K562 (cell line): Measurements from ENCODE around the gene ME3. TPM values are rescaled to one million over a fixed set of nuclear protein-coding genes. Genes with fewer than 3 reads are reported as not detected.

Source experiments
- ATAC-seq: fragments of 200-7000 bp; cut with Tn5 transposase; 3 replicates; pipeline ENCODE4 v1.9.1; 2020; ENCODE audit warnings: moderate library complexity
- BruUV-seq: library from RNA; stranded (reverse); fragments of 400-500 nt; replicated peaks from 2 replicates; lab custom pipeline; 2021; lab: Mats Ljungman, UMichigan
- CTCF ChIA-PET: fragments of 300-600 bp; formaldehyde crosslinking; extraction: SDS; loops from one replicate; lab custom pipeline; 2021; ENCODE audit warnings: low intra/inter-chr PET ratio; lab: Yijun Ruan, JAX
- POLR2A ChIA-PET: fragments of 300-600, 350-650 bp; sonication (Branson Sonifier 250); formaldehyde crosslinking; extraction: SDS; loops from one replicate; lab custom pipeline; 2021; ENCODE audit warnings: antibody characterized with exemption, inconsistent platforms; lab: Yijun Ruan, JAX
- DNase-seq, 4 experiments: peaks; one replicate each; pipeline versions ENCODE4 v3.0.0 to v3.0.0-alpha.2; 2011 to 2018; ENCODE audit warnings: low spot score in 3 of 4, mixed read lengths in 3 of 4; ENCODE audit errors: extremely low read depth in 1 of 4
- FAIRE-seq: peaks from 2 replicates; lab custom pipeline; 2011; peaks lifted over from hg19 to GRCh38; lab: Jason Lieb, UNC
- H2AFZ ChIP-seq: 2 replicates; pipeline ENCODE4 v1.6.0; 2011; ENCODE audit warnings: low read depth, low read length, control low read depth, inconsistent platforms
- H3K27ac ChIP-seq: fragments of 200-600 bp; 3 replicates; pipeline ENCODE4 v1.8.0; 2011; ENCODE audit warnings: low read depth, mild to moderate bottlenecking, control low read depth, inconsistent platforms, low read length, moderate library complexity, mixed read lengths; ENCODE audit errors: extremely low read depth
- H3K27me3 ChIP-seq, 2 experiments: fragments of 300-600 bp in 1 of 2; 2 replicates in 1 of 2; 3 replicates in 1 of 2; pipeline versions ENCODE4 v1.6.0 to v1.8.0; 2011; ENCODE audit warnings: inconsistent platforms in 2 of 2, low read length in 2 of 2, mild to moderate bottlenecking in 1 of 2, mixed read lengths in 1 of 2, moderate library complexity in 1 of 2; ENCODE audit not compliant: control insufficient read depth in 2 of 2, insufficient read depth in 2 of 2
- H3K36me3 ChIP-seq: fragments of 300-600 bp; 3 replicates; pipeline ENCODE4 v1.8.0; 2011; ENCODE audit warnings: mild to moderate bottlenecking, low read length, inconsistent platforms; ENCODE audit not compliant: control insufficient read depth, insufficient read depth
- H3K4me1 ChIP-seq, 2 experiments: fragments of 200-600 bp in 1 of 2; replicated peaks in 1 of 2; 2 replicates in 1 of 2; 3 replicates in 1 of 2; pipeline versions ENCODE4 v1.5.1 to v1.8.0; 2011; ENCODE audit warnings: inconsistent platforms in 2 of 2, low read length in 2 of 2, mild to moderate bottlenecking in 1 of 2, mixed read lengths in 1 of 2, moderate library complexity in 1 of 2; ENCODE audit not compliant: control insufficient read depth in 2 of 2, insufficient read depth in 2 of 2
- H3K4me2 ChIP-seq: 2 replicates; pipeline ENCODE4 v1.6.1; 2011; ENCODE audit warnings: low read length, control low read depth, inconsistent platforms, mixed read lengths; ENCODE audit not compliant: insufficient read depth
- H3K4me3 ChIP-seq: fragments of 200-600 bp; sonication (generic), shearing (Covaris generic); 2 replicates; pipeline ENCODE4 v1.5.1; 2016; ENCODE audit warnings: control low read depth, inconsistent platforms
- H3K79me2 ChIP-seq: fragments of 200-600 bp; 3 replicates; pipeline ENCODE4 v1.8.0; 2011; ENCODE audit warnings: low read length, inconsistent platforms; ENCODE audit not compliant: control insufficient read depth, insufficient read depth
- H3K9ac ChIP-seq, 2 experiments: 2 replicates each; pipeline versions ENCODE4 v1.6.0 to v1.6.1; 2011; ENCODE audit warnings: low read depth in 2 of 2, low read length in 2 of 2, control low read depth in 1 of 2, inconsistent platforms in 1 of 2, mild to moderate bottlenecking in 1 of 2, mixed read lengths in 1 of 2; ENCODE audit not compliant: insufficient read depth in 1 of 2
- H3K9me1 ChIP-seq: one replicate; pipeline ENCODE4 v1.6.0; 2011; ENCODE audit warnings: inconsistent platforms, mild to moderate bottlenecking, low read length, moderate library complexity; ENCODE audit not compliant: control insufficient read depth, insufficient read depth
- H3K9me3 ChIP-seq: replicated peaks from 2 replicates; pipeline ENCODE4 v1.5.1; 2011; ENCODE audit warnings: low read depth, low read length, inconsistent platforms; ENCODE audit not compliant: control insufficient read depth, insufficient read depth
- H4K20me1 ChIP-seq: replicated peaks from 2 replicates; pipeline ENCODE4 v1.6.1; 2011; ENCODE audit warnings: low read length, inconsistent platforms, mixed read lengths; ENCODE audit not compliant: control insufficient read depth, insufficient read depth
- BRCA1 ChIP-seq, 2 experiments: fragments of 450-650 bp in 1 of 2; sonication (generic) in 1 of 2; formaldehyde crosslinking in 1 of 2; IDR thresholded peaks; 2 replicates each; pipeline versions ENCODE4 v1.5.0 to v1.6.1; 2017 to 2020; ENCODE audit warnings: mild to moderate bottlenecking in 1 of 2, missing genetic modification reagents in 1 of 2
- CHD7 ChIP-seq: fragments of 200-600 bp; sonication (generic); IDR thresholded peaks from one replicate; pipeline ENCODE4 v1.6.1; 2012; ENCODE audit warnings: mild to moderate bottlenecking, low read depth, low read length, inconsistent platforms
- ELF2 ChIP-seq: fragments of 250-450 bp; sonication (Bioruptor Pico); IDR thresholded peaks from 2 replicates; pipeline ENCODE4 v1.5.0; 2021; ENCODE audit warnings: mild to moderate bottlenecking
- POLR2AphosphoS5 ChIP-seq: IDR thresholded peaks from 2 replicates; pipeline ENCODE4 v1.6.1; 2011; ENCODE audit warnings: mild to moderate bottlenecking, low read depth, low read length, moderate library complexity; ENCODE audit not compliant: control insufficient read depth, insufficient read depth
- SIRT6 ChIP-seq: IDR thresholded peaks from one replicate; pipeline ENCODE4 v1.6.1; 2012; ENCODE audit warnings: low read depth, mild to moderate bottlenecking, control low read depth, inconsistent platforms, low read length, moderate library complexity
- WGBS: fragments of 100-300 bp; shearing (Covaris generic); methylation state at CpG from one replicate; pipeline ENCODE4 v1.1.6; 2016; ENCODE audit warnings: low coverage, mixed read lengths; ENCODE audit not compliant: insufficient coverage; ENCODE audit errors: missing lambda C conversion rate; 5-methylcytosine and 5-hydroxymethylcytosine counted together
- in situ Hi-C: fragments of 300-500 bp; cut with MboI; formaldehyde crosslinking; loops from 4 replicates; pipeline ENCODE4 v1.15.0; 2018; ENCODE audit warnings: inconsistent platforms, mixed read lengths
- intact Hi-C: fragments of 100-400 bp; cut with micrococcal nuclease; formaldehyde crosslinking; loops from 2 replicates; pipeline ENCODE4 v1.14.2; 2022
- polyA plus RNA-seq, 8 experiments: library from polyadenylated mRNA; depleted of rRNA in 4 of 8; stranded (reverse) in 5 of 8; unstranded in 3 of 8; fragments of >200 nt; fragmentation: Nextera tagmentation in 2 of 8; fragmentation: Illumina TruSeq in 1 of 8; extraction: Ambion mirVana in 2 of 8; extraction: Trizol in 1 of 8; gene quantifications; 2 replicates each; pipeline versions ENCODE4 v1.2.1 to v1.2.3, GENCODE V29; 2011 to 2014; ENCODE audit warnings: inconsistent platforms in 1 of 8, missing spikeins in 1 of 8
- total RNA-seq, 7 experiments: library from RNA; depleted of rRNA in 6 of 7; stranded (reverse); fragments of >200 nt in 6 of 7; fragmentation: Illumina TruSeq in 2 of 7; extraction: Trizol in 2 of 7; gene quantifications; 2 replicates each; pipeline versions ENCODE4 v1.2.1 to v1.2.3, GENCODE V29; 2011 to 2021; ENCODE audit warnings: low replicate concordance in 1 of 7
- TF ChIP-seq, protein P1 (sequence below): fragments of 450-650 bp; IDR thresholded peaks from 2 replicates; pipeline ENCODE4 v1.6.1; 2016; ENCODE audit warnings: missing biosample characterization, missing genetic modification characterization

The ME3 gene
- total and polyA plus RNA-seq, 9 of the 15 experiments (the other 6 are each of a cell fraction or from before 2014, with no cell fraction given): not detected

GRCh38 chr11:86469491-86470388 is 202.7 kb downstream of the ME3 start:
- DNase-seq: no peak
- ChIA-PET CTCF (no interaction called here), POLR2A (interaction anchor here (0.6 to 1.1 kb wide), 2 partner anchors 15 to 342 kb away, joined by 3 to 4 read pairs; no protein-coding TSS in a partner anchor)
- Histone ChIP-seq H3K4me2 (no peak overlapping the region), H3K9ac (no peak overlapping the region; a peak in 1 of 4 replicates), H3K4me1 (peaks cover 0 to 5% of the 10 kb centered on the region in 2 experiments; a peak in 4 of 5 replicates), H3K4me3 (no peak overlapping the region), H3K27me3 (peaks cover 0 to 9% of the 10 kb centered on the region in 2 experiments; a peak in 2 of 5 replicates), H2AFZ (0 out of 2 replicates have a peak overlapping the region, but pooled peaks have one; percentile 17), H3K36me3 (no peaks in the 10 kb centered on the region), H3K9me3 (no peaks in the 10 kb centered on the region), H4K20me1 (no peaks in the 10 kb centered on the region), H3K79me2 (no peaks in the 10 kb centered on the region), H3K9me1 (no peaks in the 10 kb centered on the region), H3K27ac (no peak overlapping the region)
- peak; percentile 37; the same call in 2 of the 3 replicates for ATAC-seq
- in situ Hi-C loops: no loop called here
- no peak for FAIRE-seq
- BruUV-seq: no TSS peak
- WGBS: 5% methylated on average over 5 of the region's 5 CpGs
- intact Hi-C loops: no loop called here
- TF ChIP-seq BRCA1 (IDR thresholded peaks at IDR 0.05) (no peak), BRCA1 (CRISPR knock-in tag; IDR thresholded peaks at IDR 0.05) (no peak), SIRT6 (no peak), POLR2AphosphoS5 (no peak), ELF2 (CRISPR knock-in tag) (no peak), CHD7 (no peak)
- TF ChIP-seq, protein P1, sequence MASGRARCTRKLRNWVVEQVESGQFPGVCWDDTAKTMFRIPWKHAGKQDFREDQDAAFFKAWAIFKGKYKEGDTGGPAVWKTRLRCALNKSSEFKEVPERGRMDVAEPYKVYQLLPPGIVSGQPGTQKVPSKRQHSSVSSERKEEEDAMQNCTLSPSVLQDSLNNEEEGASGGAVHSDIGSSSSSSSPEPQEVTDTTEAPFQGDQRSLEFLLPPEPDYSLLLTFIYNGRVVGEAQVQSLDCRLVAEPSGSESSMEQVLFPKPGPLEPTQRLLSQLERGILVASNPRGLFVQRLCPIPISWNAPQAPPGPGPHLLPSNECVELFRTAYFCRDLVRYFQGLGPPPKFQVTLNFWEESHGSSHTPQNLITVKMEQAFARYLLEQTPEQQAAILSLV: no peak
